Stomach (tissue), 9 donors: ENCODE data around the gene RERG. TPM values are rescaled to one million over a fixed set of nuclear protein-coding genes. Genes with fewer than 3 reads are reported as not detected.

Experiments
- DNase-seq, 2 donors: peaks; one replicate each; pipeline versions ENCODE4 v3.0.0 to v3.0.0-alpha.2; 2013 to 2019
- H3K27ac ChIP-seq, 5 donors: fragments of 200-600 bp in 4 of 5; sonication (generic) in 4 of 5; one replicate each; pipeline ENCODE4 v1.5.1; 2013 to 2019; ENCODE audit warnings: mild to moderate bottlenecking in 1 of 5, moderate library complexity in 1 of 5
- H3K27me3 ChIP-seq, 3 donors: fragments of 200-600 bp; sonication (generic); one replicate each; pipeline ENCODE4 v1.5.1; 2017 to 2019; ENCODE audit warnings: mixed run types in 1 of 3
- H3K36me3 ChIP-seq, 4 donors: fragments of 200-600 bp; sonication (generic); 1 replicate in 3 of 4; 2 replicates in 1 of 4; pipeline ENCODE4 v1.5.1; 2016 to 2019
- H3K4me1 ChIP-seq, 4 donors: fragments of 200-600 bp; sonication (generic); one replicate each; pipeline ENCODE4 v1.5.1; 2016 to 2019
- H3K4me3 ChIP-seq, 4 donors: fragments of 200-600 bp; sonication (generic) in 3 of 4; one replicate each; pipeline ENCODE4 v1.5.1; 2016 to 2019; ENCODE audit warnings: mild to moderate bottlenecking in 1 of 4
- H3K9me3 ChIP-seq, 4 donors: fragments of 200-600 bp; sonication (generic); one replicate each; pipeline ENCODE4 v1.5.1; 2016 to 2019
- CTCF ChIP-seq, 7 experiments: fragments of 450-650 bp in 4 of 7; fragments of 200-600 bp in 3 of 7; sonication (generic) in 3 of 7; IDR thresholded peaks; one replicate each; pipeline ENCODE4 v1.5.1; 2016 to 2019; ENCODE audit warnings: antibody characterized with exemption in 7 of 7, control low read depth in 2 of 7, mild to moderate bottlenecking in 1 of 7
- EP300 ChIP-seq: sonication (generic); formaldehyde crosslinking; IDR thresholded peaks from one replicate; pipeline ENCODE4 v1.6.1; 2017; ENCODE audit warnings: antibody characterized with exemption
- POLR2A ChIP-seq, 4 donors: fragments of 450-650 bp; IDR thresholded peaks; one replicate each; pipeline ENCODE4 v1.6.1; 2016; ENCODE audit warnings: antibody characterized with exemption in 4 of 4, control low read depth in 2 of 4, mild to moderate bottlenecking in 1 of 4, moderate library complexity in 1 of 4
- POLR2AphosphoS5 ChIP-seq, 3 donors: sonication (generic); formaldehyde crosslinking; IDR thresholded peaks; one replicate each; pipeline ENCODE4 v1.6.1; 2016; ENCODE audit warnings: antibody characterized with exemption in 3 of 3
- WGBS, 5 donors: extraction: QIAGEN DNeasy Blood & Tissue Kit in 3 of 5; methylation state at CpG; one replicate each; pipeline versions ENCODE4 v1.1.5 to v1.1.7; 2013 to 2018; 5-methylcytosine and 5-hydroxymethylcytosine counted together
- intact Hi-C: fragments of 100-400 bp; cut with DNase I; formaldehyde crosslinking; loops from one replicate; pipeline ENCODE4 v1.15.1; 2023; ENCODE audit warnings: low total_unique reads
- polyA plus RNA-seq, 3 donors: library from polyadenylated mRNA; stranded (reverse); fragments of 200-250 nt; gene quantifications; one replicate each; pipeline ENCODE4 v1.2.3, GENCODE V29; 2013
- total RNA-seq, 5 donors: library from RNA; depleted of rRNA; stranded (reverse); fragments of >200 nt; gene quantifications; one replicate each; pipeline versions ENCODE4 v1.1.0 to v1.2.3, GENCODE V29; 2014 to 2016
- donor health status: healthy with polysubstance abuse.
- donor health status: Bipolar disorder and iron deficiency.
- donor health status: healthy.

Gene RERG
- total and polyA plus RNA-seq, 8 donors: 3.1 to 48.7 (median 20.3) TPM; not detected in 1

- Histone ChIP-seq H3K9me3 (no peaks in the 10 kb centered on the region), H3K27ac (no peak overlapping the region), H3K4me3 (no peak overlapping the region), H3K4me1 (peaks cover 0 to 5% (median 0%) of the 10 kb centered on the region in 4 donors), H3K27me3 (no peaks in the 10 kb centered on the region), H3K36me3 (no peaks in the 10 kb centered on the region)
- TF ChIP-seq POLR2A (IDR thresholded peaks at IDR 0.05) (no peak), CTCF (IDR thresholded peaks at IDR 0.05) (no peak), EP300 (no peak), POLR2AphosphoS5 (IDR thresholded peaks at IDR 0.05) (no peak)
- intact Hi-C loops: no loop called here
- 83 to 96% (median 86%) methylated on average over 1 of the region's 1 CpG for WGBS, 5 donors
- peak in 1 of 2 donors; percentile 64 for DNase-seq
Measured at GRCh38 chr12:15268309-15268708, 47.1 kb upstream of the RERG start.

GRCh38 chr12:15265875-15266274 is 44.7 kb upstream of the RERG start:
- no peak for DNase-seq
- H3K27ac ChIP-seq: no peak overlapping the region
- no peaks in the 10 kb centered on the region for H3K36me3 ChIP-seq
- intact Hi-C loops: no loop called here
- H3K4me3 ChIP-seq: no peak overlapping the region
- no peak for TF ChIP-seq POLR2AphosphoS5 (IDR thresholded peaks at IDR 0.05)
- TF ChIP-seq EP300: no peak
- TF ChIP-seq CTCF (IDR thresholded peaks at IDR 0.05): no peak
- no peak for TF ChIP-seq POLR2A (IDR thresholded peaks at IDR 0.05)
- peaks cover 0 to 5% (median 0%) of the 10 kb centered on the region in 4 donors for H3K4me1 ChIP-seq
- H3K9me3 ChIP-seq: no peaks in the 10 kb centered on the region
- no peaks in the 10 kb centered on the region for H3K27me3 ChIP-seq

- Histone ChIP-seq H3K4me1 (no peaks in the 10 kb centered on the region), H3K36me3 (no peaks in the 10 kb centered on the region), H3K27ac (no peak overlapping the region), H3K27me3 (peaks cover 0 to 2% (median 0%) of the 10 kb centered on the region in 3 donors), H3K4me3 (no peak overlapping the region), H3K9me3 (peaks cover 0 to 6% (median 0%) of the 10 kb centered on the region in 4 donors)
- intact Hi-C loops: no loop called here
- no peak for DNase-seq
- no peak for TF ChIP-seq CTCF (IDR thresholded peaks at IDR 0.05)
- TF ChIP-seq POLR2A (IDR thresholded peaks at IDR 0.05): no peak
- TF ChIP-seq EP300: no peak
- peak in 1 of 3 donors; percentile 12 for TF ChIP-seq POLR2AphosphoS5 (IDR thresholded peaks at IDR 0.05)
- 47 to 71% (median 57%) methylated on average over 4 of the region's 4 CpGs for WGBS, 5 donors
Measured at GRCh38 chr12:15256761-15257160, 35.5 kb upstream of the RERG start.

- Histone ChIP-seq H3K4me1 (no peaks in the 10 kb centered on the region), H3K4me3 (no peak overlapping the region), H3K9me3 (peaks cover 0 to 5% (median 0%) of the 10 kb centered on the region in 4 donors), H3K36me3 (no peaks in the 10 kb centered on the region), H3K27me3 (peaks cover 0 to 2% (median 0%) of the 10 kb centered on the region in 3 donors), H3K27ac (no peak overlapping the region)
- intact Hi-C loops: no loop called here
- WGBS, 5 donors: 41 to 80% (median 53%) methylated on average over 1 of the region's 1 CpG
- no peak for DNase-seq
- TF ChIP-seq POLR2AphosphoS5 (IDR thresholded peaks at IDR 0.05) (no peak), CTCF (IDR thresholded peaks at IDR 0.05) (no peak), POLR2A (IDR thresholded peaks at IDR 0.05) (no peak), EP300 (no peak)
Measured at GRCh38 chr12:15253990-15254389, 32.8 kb upstream of the RERG start.
